Trophoblast cell (in vitro differentiated cells and primary cell): Measurements from ENCODE around the gene ANKRD33. TPM values are rescaled to one million over a fixed set of nuclear protein-coding genes. Genes with fewer than 3 reads are reported as not detected.

ENCODE experiments used
- DNase-seq, 2 donors: peaks; one replicate each; pipeline ENCODE4 v3.0.0-alpha.2; 2016
- H2AFZ ChIP-seq: 2 replicates; pipeline ENCODE4 v1.6.1; 2013; ENCODE audit warnings: low read length, moderate library complexity, mild to moderate bottlenecking; ENCODE audit not compliant: insufficient read depth, poor library complexity
- H2AK5ac ChIP-seq: 2 replicates; pipeline ENCODE4 v1.6.1; 2013; ENCODE audit warnings: mild to moderate bottlenecking, low read length
- H2BK120ac ChIP-seq: 2 replicates; pipeline ENCODE4 v1.6.1; 2013; ENCODE audit warnings: low read length, mild to moderate bottlenecking, moderate library complexity; ENCODE audit not compliant: insufficient read depth, poor library complexity
- H2BK12ac ChIP-seq: 2 replicates; pipeline ENCODE4 v1.6.1; 2013; ENCODE audit warnings: mild to moderate bottlenecking, low read length, moderate library complexity
- H2BK5ac ChIP-seq: 2 replicates; pipeline ENCODE4 v1.6.1; 2013; ENCODE audit warnings: low read length, low read depth, moderate library complexity, mild to moderate bottlenecking; ENCODE audit not compliant: poor library complexity
- H3K14ac ChIP-seq: 2 replicates; pipeline ENCODE4 v1.6.1; 2013; ENCODE audit warnings: mild to moderate bottlenecking, low read length
- H3K18ac ChIP-seq: 2 replicates; pipeline ENCODE4 v1.6.1; 2013; ENCODE audit warnings: mild to moderate bottlenecking, low read length
- H3K23ac ChIP-seq: 2 replicates; pipeline ENCODE4 v1.6.1; 2013; ENCODE audit warnings: low read length
- H3K27ac ChIP-seq: 2 replicates; pipeline ENCODE4 v1.5.1; 2013; ENCODE audit warnings: low read depth, mild to moderate bottlenecking, inconsistent platforms, low read length, moderate library complexity
- H3K27me3 ChIP-seq: 2 replicates; pipeline ENCODE4 v1.6.1; 2013; ENCODE audit warnings: inconsistent platforms, mild to moderate bottlenecking, low read length, moderate library complexity; ENCODE audit not compliant: insufficient read depth
- H3K36me3 ChIP-seq, 2 experiments: 1 replicate in 1 of 2; 2 replicates in 1 of 2; pipeline ENCODE4 v1.6.1; 2013; ENCODE audit warnings: low read length in 2 of 2, mild to moderate bottlenecking in 2 of 2, moderate library complexity in 1 of 2; ENCODE audit not compliant: insufficient read depth in 2 of 2, control insufficient read depth in 1 of 2
- H3K4ac ChIP-seq: 2 replicates; pipeline ENCODE4 v1.6.1; 2013; ENCODE audit warnings: low read depth, mild to moderate bottlenecking, low read length, moderate library complexity
- H3K4me1 ChIP-seq, 2 experiments: 1 replicate in 1 of 2; 2 replicates in 1 of 2; pipeline ENCODE4 v1.6.1; 2013; ENCODE audit warnings: low read length in 2 of 2, mild to moderate bottlenecking in 2 of 2, moderate library complexity in 1 of 2; ENCODE audit not compliant: insufficient read depth in 2 of 2, control insufficient read depth in 1 of 2
- H3K4me2 ChIP-seq: 2 replicates; pipeline ENCODE4 v1.6.1; 2013; ENCODE audit warnings: inconsistent platforms, mild to moderate bottlenecking, low read length, moderate library complexity
- H3K4me3 ChIP-seq: 2 replicates; pipeline ENCODE4 v1.5.1; 2013; ENCODE audit warnings: mild to moderate bottlenecking, low read depth, low read length, inconsistent platforms
- H3K79me1 ChIP-seq: one replicate; pipeline ENCODE4 v1.6.1; 2013; ENCODE audit warnings: low read length
- H3K79me2 ChIP-seq: 2 replicates; pipeline ENCODE4 v1.6.1; 2013; ENCODE audit warnings: low read length, mild to moderate bottlenecking; ENCODE audit not compliant: control insufficient read depth, insufficient read depth, poor library complexity
- H3K9ac ChIP-seq: 2 replicates; pipeline ENCODE4 v1.6.1; 2013; ENCODE audit warnings: mild to moderate bottlenecking, low read length
- H3K9me3 ChIP-seq: 2 replicates; pipeline ENCODE4 v1.6.1; 2013; ENCODE audit warnings: low read depth, mild to moderate bottlenecking, control low read depth, inconsistent platforms, low read length; ENCODE audit not compliant: insufficient read depth
- H4K12ac ChIP-seq: 2 replicates; pipeline ENCODE4 v1.6.1; 2013; ENCODE audit warnings: low read depth, mild to moderate bottlenecking, low read length, moderate library complexity
- H4K8ac ChIP-seq: 2 replicates; pipeline ENCODE4 v1.6.1; 2013; ENCODE audit warnings: low read depth, mild to moderate bottlenecking, low read length, moderate library complexity
- H4K91ac ChIP-seq: one replicate; pipeline ENCODE4 v1.6.1; 2013; ENCODE audit warnings: low read depth, mild to moderate bottlenecking, low read length, moderate library complexity
- WGBS: extraction: QIAGEN DNeasy Blood & Tissue Kit; methylation state at CpG from one replicate; pipeline ENCODE4 v1.1.7; 2013; ENCODE audit warnings: missing lambda C conversion rate; ENCODE audit not compliant: insufficient read length, insufficient coverage; ENCODE audit errors: extremely low coverage; 5-methylcytosine and 5-hydroxymethylcytosine counted together
- polyA plus RNA-seq: library from polyadenylated mRNA; stranded (reverse); fragments of 200-250 nt; gene quantifications from 2 replicates; pipeline ENCODE4 v1.2.3, GENCODE V29; 2013

ANKRD33 gene
- polyA plus RNA-seq: 0.17 and 0.38 TPM in 2 replicates

GRCh38 chr12:51887476-51888315 is at the start of gene ANKRD33:
Gene ANKRD33 (plus strand): TSS chr12:51888103. CDS start chr12:51888187, 84 bp downstream.
- H3K14ac ChIP-seq: no peak within 1 kb of the TSS
- no peak within 1 kb of the TSS for H2AFZ ChIP-seq
- H3K79me2 ChIP-seq: no peaks in the 10 kb centered on the region
- no peaks in the 10 kb centered on the region for H3K9me3 ChIP-seq
- no peaks in the 10 kb centered on the region for H3K79me1 ChIP-seq
- H4K91ac ChIP-seq: no peak within 1 kb of the TSS
- no peak within 1 kb of the TSS for H2AK5ac ChIP-seq
- no peak within 1 kb of the TSS for H2BK12ac ChIP-seq
- no peak within 1 kb of the TSS for H4K12ac ChIP-seq
- no peak within 1 kb of the TSS for H2BK5ac ChIP-seq
- no peak within 1 kb of the TSS for H3K23ac ChIP-seq
- no peak within 1 kb of the TSS for H4K8ac ChIP-seq
- H3K4me3 ChIP-seq: no peak within 1 kb of the TSS
- no peak within 1 kb of the TSS for H3K9ac ChIP-seq
- DNase-seq: peak; percentile 80 to 86
- no peaks in the 10 kb centered on the region for H3K27me3 ChIP-seq
- no peak within 1 kb of the TSS for H3K4ac ChIP-seq
- no CpG with 5 or more reads among the region's 41 CpGs for WGBS
- no peak within 1 kb of the TSS for H3K27ac ChIP-seq
- no peak within 1 kb of the TSS for H2BK120ac ChIP-seq
- H3K4me1 ChIP-seq: peaks cover 0 to 6% of the 10 kb centered on the region in 2 experiments
- no peak within 1 kb of the TSS for H3K18ac ChIP-seq
- peak within 1 kb of the TSS; percentile 37 for H3K4me2 ChIP-seq
- no peaks in the 10 kb centered on the region for H3K36me3 ChIP-seq

GRCh38 chr12:51838762-51839161 is 49.1 kb upstream of the ANKRD33 start:
- H2BK12ac ChIP-seq: no peak overlapping the region
- H3K4me1 ChIP-seq: peaks cover 44 to 59% of the 10 kb centered on the region in 2 experiments
- H3K9me3 ChIP-seq: peaks cover 2% of the 10 kb centered on the region
- no CpG with 5 or more reads among the region's 4 CpGs for WGBS
- H3K36me3 ChIP-seq: peaks cover 16 to 25% of the 10 kb centered on the region in 2 experiments
- H3K79me1 ChIP-seq: peaks cover 7% of the 10 kb centered on the region
- H4K8ac ChIP-seq: no peak overlapping the region
- no peak overlapping the region for H2BK5ac ChIP-seq
- H3K79me2 ChIP-seq: peaks cover 23% of the 10 kb centered on the region
- H2AFZ ChIP-seq: no peak overlapping the region
- H3K14ac ChIP-seq: no peak overlapping the region
- H3K27ac ChIP-seq: no peak overlapping the region
- no peak overlapping the region for H4K12ac ChIP-seq
- no peak overlapping the region for H2AK5ac ChIP-seq
- H3K4me3 ChIP-seq: no peak overlapping the region
- H3K4me2 ChIP-seq: no peak overlapping the region
- no peak overlapping the region for H3K9ac ChIP-seq
- no peak for DNase-seq
- no peak overlapping the region for H4K91ac ChIP-seq
- H3K23ac ChIP-seq: no peak overlapping the region
- no peak overlapping the region for H3K18ac ChIP-seq
- H3K4ac ChIP-seq: no peak overlapping the region
- H3K27me3 ChIP-seq: no peaks in the 10 kb centered on the region
- H2BK120ac ChIP-seq: no peak overlapping the region

DNA sequence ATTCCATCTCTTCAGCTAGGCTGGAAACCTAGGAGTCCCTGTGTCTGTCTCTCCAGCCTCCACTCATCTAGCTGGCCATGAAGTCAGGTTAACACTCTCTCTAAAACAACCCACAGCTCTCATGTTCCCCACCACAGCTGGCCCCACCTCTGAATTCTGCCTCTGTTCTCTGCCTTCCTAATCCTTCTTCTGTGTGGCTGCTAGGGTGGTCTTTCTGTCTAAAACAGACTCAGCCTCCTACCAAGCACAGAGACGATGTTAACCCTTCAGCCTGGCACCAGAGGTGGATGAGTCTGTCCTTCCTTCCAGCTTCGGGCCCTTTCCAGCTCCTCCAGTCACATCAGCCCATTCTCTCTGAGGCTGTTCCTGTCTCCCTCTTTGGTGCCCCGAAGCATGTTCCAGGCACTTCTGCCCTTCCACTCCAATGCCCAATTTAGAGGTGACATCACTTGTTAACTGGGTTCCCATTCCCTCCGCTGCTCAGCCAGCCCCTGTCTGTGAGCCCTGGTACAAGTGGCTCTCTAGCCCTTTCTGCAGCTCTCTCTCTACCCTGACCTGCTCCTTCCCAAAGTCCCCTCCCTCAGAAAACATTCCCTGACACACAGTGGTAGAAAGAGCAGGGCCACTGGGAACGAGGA is 48.5 kb upstream of the ANKRD33 start:
- Histone ChIP-seq H2BK5ac (no peak overlapping the region), H4K91ac (peak overlapping the region; percentile 34), H3K4ac (peak overlapping the region; percentile 41), H2BK120ac (no peak overlapping the region), H3K23ac (no peak overlapping the region), H3K27ac (no peak overlapping the region), H3K9me3 (peaks cover 2% of the 10 kb centered on the region), H3K4me3 (no peak overlapping the region), H3K79me1 (peaks cover 7% of the 10 kb centered on the region), H3K4me2 (no peak overlapping the region), H3K79me2 (peaks cover 27% of the 10 kb centered on the region), H4K12ac (no peak overlapping the region), H3K18ac (no peak overlapping the region), H2AFZ (no peak overlapping the region), H3K14ac (no peak overlapping the region), H3K4me1 (peaks cover 44 to 59% of the 10 kb centered on the region in 2 experiments), H3K9ac (no peak overlapping the region), H3K36me3 (peaks cover 17 to 24% of the 10 kb centered on the region in 2 experiments), H2AK5ac (no peak overlapping the region), H2BK12ac (no peak overlapping the region), H3K27me3 (no peaks in the 10 kb centered on the region), H4K8ac (no peak overlapping the region)
- no peak for DNase-seq
- WGBS: no CpG with 5 or more reads among the region's 5 CpGs

DNA sequence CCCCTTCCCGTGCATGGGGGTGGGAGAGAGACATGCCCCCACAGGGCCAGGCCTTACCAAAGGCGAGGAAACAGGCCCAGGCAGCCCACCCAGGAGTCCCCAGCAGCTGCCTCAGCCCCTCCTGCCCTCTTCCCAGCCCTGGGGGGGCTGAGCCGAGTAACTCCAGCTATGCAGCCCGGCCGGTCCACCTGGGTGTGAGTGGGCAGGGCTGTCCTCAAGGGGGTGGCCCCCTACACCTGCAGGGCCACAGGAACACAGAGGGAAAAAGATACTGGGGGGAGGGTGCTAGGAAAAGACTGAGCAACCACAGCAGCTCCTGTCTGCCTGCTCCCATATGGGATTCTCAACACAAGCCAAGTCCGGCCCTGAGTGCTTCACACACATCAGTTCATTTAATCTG is 46.9 kb upstream of the ANKRD33 start:
- H2BK12ac ChIP-seq: peak overlapping the region; percentile 55
- H2AFZ ChIP-seq: no peak overlapping the region
- peak overlapping the region; percentile 49 for H3K18ac ChIP-seq
- WGBS: no CpG with 5 or more reads among the region's 6 CpGs
- peaks cover 49 to 61% of the 10 kb centered on the region in 2 experiments for H3K4me1 ChIP-seq
- H3K79me1 ChIP-seq: peaks cover 7% of the 10 kb centered on the region
- H3K79me2 ChIP-seq: peaks cover 33% of the 10 kb centered on the region
- no peak overlapping the region for H4K12ac ChIP-seq
- H3K4ac ChIP-seq: peak overlapping the region; percentile 61
- H3K4me3 ChIP-seq: no peak overlapping the region
- H3K27ac ChIP-seq: peak overlapping the region; percentile 3
- no peaks in the 10 kb centered on the region for H3K27me3 ChIP-seq
- H3K9ac ChIP-seq: no peak overlapping the region
- peak overlapping the region; percentile 54 for H4K91ac ChIP-seq
- no peak for DNase-seq
- peaks cover 21 to 28% of the 10 kb centered on the region in 2 experiments for H3K36me3 ChIP-seq
- H3K23ac ChIP-seq: no peak overlapping the region
- peak overlapping the region; percentile 28 for H2BK120ac ChIP-seq
- peaks cover 2% of the 10 kb centered on the region for H3K9me3 ChIP-seq
- H2BK5ac ChIP-seq: peak overlapping the region; percentile 38
- peak overlapping the region; percentile 7 for H3K4me2 ChIP-seq
- H2AK5ac ChIP-seq: peak overlapping the region; percentile 40
- H4K8ac ChIP-seq: peak overlapping the region; percentile 35
- H3K14ac ChIP-seq: peak overlapping the region; percentile 36
